ENCODE results near the gene PDZD8.

Gene PDZD8

GRCh38 chr10:117375360-117376178 is at the start of gene PDZD8:
Gene PDZD8, minus strand, starts transcription at chr10:117375440. Its CDS starts 213 bp downstream, at chr10:117375227.
- peak; percentile 28 for DNase-seq

DNA sequence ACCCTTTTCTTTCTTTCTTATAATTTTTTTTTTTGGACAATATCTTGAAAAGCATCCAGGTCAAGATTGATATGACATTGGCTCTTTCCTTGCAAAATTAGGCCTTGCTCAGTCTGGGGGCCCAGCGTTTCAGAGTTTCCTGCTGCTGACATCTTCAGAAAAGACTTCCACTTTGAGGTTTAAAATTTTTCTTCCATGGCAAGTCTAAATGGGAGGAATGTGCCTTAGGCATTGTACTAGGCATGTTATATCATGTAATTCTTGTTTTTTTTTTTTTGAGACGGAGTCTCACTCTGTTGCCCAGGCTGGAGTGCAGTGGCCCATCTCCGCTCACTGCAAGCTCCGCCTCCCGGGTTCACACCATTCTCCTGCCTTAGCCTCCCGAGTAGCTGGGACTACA is 48.9 kb upstream of the PDZD8 start:
- no peak for DNase-seq

DNA sequence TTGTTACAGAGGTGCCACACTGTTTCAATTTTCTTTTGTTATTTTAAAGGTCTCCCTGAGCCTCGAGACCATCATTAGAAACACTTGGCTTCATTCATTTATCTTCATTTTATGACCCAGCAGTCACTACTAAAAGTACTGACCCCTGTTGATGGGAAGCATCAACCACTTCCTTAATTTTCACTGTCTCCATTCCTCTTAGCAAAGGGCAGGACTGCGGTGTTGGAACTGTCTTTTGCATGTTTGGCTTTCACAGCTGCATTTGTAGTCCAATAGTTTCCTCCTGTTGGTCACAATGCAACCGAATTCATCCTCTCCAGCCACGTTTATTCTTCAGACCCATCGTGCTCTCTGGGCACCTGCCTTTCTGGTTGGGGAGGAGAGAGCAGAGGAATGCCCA is 46.7 kb upstream of the PDZD8 start:
- DNase-seq, result no peak

DNA sequence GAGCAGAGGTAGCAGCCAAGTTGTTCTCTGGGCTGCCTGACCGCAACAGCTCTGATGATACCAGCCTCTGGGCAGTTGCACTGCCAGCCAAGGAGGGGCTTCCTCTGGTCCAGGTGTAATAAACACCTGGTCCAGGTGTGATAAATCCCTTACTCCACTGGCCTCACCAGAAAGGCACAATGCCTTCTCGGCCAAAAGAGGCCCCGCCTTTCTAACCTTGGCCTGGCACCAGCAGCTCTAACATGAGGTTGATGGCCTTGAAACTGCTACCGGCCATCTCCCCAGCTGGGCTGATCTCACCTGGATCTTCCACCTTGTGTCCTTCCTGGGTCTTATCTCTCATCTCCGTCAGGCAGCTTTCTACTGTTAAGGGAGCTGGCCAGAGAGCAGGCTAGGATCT is 45.5 kb upstream of the PDZD8 start:
- DNase-seq, result no peak

DNA sequence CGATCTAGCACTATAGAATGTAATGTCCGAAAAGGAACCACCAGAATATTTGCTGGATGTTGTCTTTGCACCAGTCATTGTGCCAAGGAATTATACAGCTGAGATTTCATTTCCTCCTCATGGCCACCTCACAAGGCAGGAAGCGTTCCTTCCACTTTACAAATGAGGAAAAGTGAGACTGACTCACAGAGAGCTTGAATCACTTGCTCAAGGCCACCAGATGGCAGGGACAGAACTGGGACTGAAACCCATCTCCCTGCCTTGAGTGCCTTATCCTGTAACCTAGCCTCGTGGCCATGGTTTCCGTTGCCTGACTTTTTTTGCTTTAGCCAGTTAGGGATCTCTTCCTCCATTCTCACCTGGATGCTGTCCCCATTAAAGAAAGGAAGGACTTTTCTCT is 44.7 kb upstream of the PDZD8 start:
- no peak for DNase-seq

- DNase-seq, result no peak
Measured at GRCh38 chr10:117419159-117419558, 43.9 kb upstream of the PDZD8 start.

- no peak for DNase-seq
Measured at GRCh38 chr10:117418121-117418520, 42.9 kb upstream of the PDZD8 start.

DNA sequence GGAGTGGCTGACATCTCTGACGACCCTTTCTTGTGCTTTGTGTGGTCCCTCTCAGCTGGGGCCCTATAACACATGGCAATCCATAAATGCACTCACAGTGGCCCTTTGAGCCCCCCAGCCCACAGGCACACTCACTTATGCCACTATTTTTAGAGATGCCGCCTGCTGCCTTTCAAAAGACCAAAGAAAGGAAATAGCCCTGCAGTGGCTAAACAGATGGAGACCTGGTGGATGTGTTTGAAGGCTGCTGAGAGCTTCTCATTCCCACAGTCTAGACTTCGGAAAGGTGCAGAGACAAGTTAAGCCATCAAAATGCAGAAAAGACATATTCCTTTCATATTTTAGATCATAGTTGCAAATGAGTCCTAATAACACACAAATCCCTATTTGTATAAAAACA is 42.0 kb upstream of the PDZD8 start:
- DNase-seq, result no peak

GRCh38 chr10:117413928-117414618 is 38.8 kb upstream of the PDZD8 start:
- DNase-seq, result no peak

GRCh38 chr10:117412469-117413010 is 37.3 kb upstream of the PDZD8 start:
- DNase-seq, result no peak

DNA sequence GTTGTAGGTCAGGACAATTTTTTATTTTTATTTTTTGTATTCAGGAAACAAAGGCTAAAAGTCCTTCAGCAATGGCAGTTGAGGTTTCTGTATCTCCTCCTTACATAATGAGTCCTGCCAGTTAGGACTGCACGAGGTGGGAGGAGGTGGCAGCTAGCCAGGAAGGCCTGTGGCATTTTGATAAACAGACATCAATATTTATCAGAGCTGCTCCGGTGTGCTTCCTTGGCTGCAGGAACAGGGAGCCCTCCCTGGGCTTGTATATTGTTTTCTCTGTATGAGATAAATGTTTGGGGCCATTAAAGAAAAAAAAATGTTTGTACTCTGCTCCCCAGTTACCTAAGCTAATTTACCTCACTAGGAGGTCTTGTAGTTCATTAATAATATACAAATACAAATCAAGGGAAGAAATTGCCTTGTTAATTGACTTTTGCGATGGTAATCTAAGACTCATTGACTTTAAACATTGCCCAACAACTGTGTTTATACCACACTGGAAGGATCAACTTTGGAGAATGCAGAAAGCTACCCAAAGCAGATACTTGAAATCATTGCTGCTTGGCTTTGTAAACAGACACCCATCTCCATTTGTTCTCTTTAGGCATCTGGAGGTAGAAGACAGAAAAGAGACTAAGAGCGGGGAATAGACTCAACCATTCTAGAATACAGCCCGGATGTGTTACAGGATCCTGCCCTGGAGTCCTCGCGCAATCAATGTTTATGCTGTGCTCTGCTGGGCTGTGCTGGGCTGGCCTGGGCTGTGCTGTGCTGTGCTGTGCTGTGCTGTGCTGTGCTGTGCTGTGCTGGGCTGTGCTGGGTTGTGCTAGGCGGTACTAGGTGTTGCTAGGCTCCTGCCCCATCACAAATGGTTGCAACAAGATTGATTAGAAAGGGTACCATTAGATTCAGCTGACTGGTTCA is 36.5 kb upstream of the PDZD8 start:
- no peak for DNase-seq

GRCh38 chr10:117410557-117410956 is 35.3 kb upstream of the PDZD8 start:
- DNase-seq, result no peak

GRCh38 chr10:117409549-117410305 is 34.5 kb upstream of the PDZD8 start:
- DNase-seq, result no peak

DNA sequence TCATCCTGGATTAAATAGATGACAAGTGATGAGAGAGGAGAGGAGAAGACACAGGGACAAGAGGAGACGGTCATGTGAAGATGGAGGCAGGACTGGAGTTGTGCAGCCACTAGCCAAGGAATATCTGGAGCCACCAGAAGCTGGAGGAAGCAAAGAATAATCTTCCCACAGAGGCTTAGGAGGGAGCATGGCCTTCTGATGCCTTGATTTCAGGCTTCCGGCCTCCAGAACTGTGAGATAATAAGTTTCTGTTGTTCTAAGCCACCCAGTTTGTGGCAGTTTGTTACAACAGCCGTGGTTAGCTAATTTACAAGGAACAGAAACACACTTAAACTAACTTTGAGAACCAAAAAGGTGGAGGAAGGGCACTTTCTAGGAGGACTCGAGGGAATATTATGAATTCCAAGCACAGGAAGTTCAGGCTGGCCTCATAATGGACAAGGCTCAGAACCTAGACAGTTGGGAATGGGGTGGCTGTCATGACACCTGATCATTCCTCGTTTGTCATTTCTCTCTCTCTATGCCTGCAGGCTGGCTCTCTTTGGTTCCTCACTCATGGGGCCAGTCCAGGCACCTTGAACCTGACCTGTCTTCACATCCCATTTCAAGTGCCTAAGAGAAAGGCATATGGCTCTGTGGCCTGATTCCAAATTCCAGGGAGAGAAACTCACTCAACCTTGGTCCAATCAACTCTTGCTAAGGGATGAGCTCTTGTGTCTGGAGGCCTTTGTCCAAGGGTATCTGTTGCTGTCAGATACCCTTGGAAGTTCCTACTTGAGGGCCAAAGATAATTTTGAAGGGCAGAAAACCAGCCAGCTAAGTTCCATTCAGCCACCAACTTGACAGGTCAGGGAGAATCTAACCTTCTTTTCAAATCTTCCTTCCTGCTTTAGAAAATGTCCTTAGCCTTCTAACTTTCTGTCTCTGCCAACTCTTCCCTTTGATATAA is 33.5 kb upstream of the PDZD8 start:
- no peak for DNase-seq

DNA sequence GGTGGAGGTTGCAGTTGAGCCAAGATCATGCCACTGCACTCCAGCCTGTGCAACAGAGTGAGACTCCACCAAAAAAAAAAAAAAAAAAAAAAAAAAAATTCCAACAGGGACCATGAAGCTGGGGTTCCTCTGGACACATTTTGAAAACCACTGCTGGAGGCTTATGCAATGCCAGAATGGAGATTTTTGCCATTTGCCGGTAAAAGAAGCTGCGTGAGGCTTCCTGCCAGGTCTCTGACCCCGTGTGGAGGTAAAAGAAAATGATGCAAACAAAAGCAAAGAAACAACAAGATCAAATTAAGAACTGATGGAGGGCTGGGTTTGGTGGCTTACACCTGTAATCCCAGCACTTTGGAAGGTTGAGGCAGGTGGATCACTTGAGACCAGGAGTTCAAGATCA is 30.5 kb upstream of the PDZD8 start:
- no peak for DNase-seq

DNA sequence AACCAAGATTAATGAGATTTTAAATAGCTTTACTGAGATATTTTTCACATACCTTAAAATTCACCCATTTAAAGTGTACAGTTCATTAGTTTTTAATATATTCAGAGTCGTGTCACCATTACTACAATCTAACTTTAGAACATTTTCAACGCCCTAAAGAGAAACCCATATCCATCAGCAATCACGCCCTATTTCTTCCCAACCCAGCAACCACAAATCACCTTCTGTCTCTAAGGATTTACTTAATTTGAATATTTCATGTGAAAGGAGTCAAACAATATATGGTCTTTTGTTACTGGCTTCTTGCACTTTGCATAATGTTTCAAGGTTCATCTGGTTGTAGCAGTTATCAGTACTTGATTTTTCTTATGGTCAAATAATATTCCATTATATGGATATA is 25.1 kb upstream of the PDZD8 start:
- DNase-seq, result no peak

DNA sequence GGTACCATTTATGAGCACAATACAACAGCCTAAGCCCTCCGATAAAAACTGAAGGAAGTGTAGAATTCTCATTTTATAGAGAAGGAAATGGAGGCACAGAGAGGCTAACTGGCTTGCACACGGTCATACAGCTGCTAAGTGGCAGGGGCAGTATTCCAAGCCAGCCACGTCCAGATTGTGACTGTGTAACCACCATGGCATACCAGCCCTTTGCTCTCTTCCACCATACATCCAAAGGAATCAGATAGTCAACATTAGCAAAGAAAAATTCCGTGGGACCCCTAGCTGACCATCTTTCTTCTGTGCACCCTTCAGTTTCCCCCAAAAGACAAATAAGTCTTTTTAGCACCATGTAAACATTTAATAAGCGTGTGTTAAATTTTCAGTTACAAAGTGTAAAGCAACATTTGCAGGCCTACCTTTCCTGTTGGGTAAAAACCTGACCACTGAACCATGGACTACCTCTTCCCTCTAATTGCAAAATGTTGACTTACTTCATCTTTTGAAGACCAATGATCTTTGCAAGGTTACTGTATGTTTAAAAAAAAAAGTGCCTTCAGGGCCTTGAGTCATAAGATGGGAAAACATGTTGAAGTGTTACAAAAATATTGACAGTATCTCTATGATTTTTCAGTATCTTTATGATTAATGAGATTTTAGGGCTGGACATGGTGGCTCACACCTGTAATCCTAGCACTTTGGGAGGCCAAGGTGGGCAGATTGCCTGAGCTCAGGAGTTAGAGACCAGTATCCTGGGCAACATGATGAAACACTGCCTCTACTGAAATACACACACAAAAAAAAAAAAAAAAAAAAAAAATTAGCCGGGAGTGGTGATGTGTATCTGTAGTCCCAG is 24.3 kb upstream of the PDZD8 start:
- DNase-seq, result no peak

GRCh38 chr10:117398029-117398428 is 22.8 kb upstream of the PDZD8 start:
- no peak for DNase-seq

GRCh38 chr10:117391436-117392205 is 16.4 kb upstream of the PDZD8 start:
- DNase-seq, result no peak
